Fibroblast of skin of right quadriceps (primary cell): ENCODE results near the gene CSAG1.
"Not testable (repeated sequence)": the region's sequence is repeated elsewhere in the genome, so short reads cannot be mapped to it uniquely, and the experiment has no call there.

ENCODE experiments used
- DNase-seq: peaks from one replicate; pipeline ENCODE4 v3.0.0-alpha.2; 2013

The CSAG1 gene

GRCh38 chrX:152733261-152733975 lies at the start of gene CSAG1, which contains the start of gene MAGEA12:
CSAG1 (minus strand) TSS chrX:152733721; CDS start chrX:152732460, 1,261 bp downstream.
MAGEA12 (plus strand) TSS chrX:152733757; CDS start chrX:152736162, 2,405 bp downstream.
- DNase-seq: no peak

GRCh38 chrX:152769549-152770289 lies 36.2 kb upstream of the CSAG1 start, which contains the start of gene MAGEA6:
MAGEA6 (minus strand) TSS chrX:152769689; CDS start chrX:152767650, 2,039 bp downstream.
- not testable (repeated sequence) for DNase-seq

- DNase-seq: not testable (repeated sequence)
Measured at GRCh38 chrX:152766562-152766961, 33.0 kb upstream of the CSAG1 start.

- not testable (repeated sequence) for DNase-seq
Measured at GRCh38 chrX:152761582-152761981, 28.1 kb upstream of the CSAG1 start.

GRCh38 chrX:152759544-152759943 lies 26.0 kb upstream of the CSAG1 start:
- not testable (repeated sequence) for DNase-seq

- not testable (repeated sequence) for DNase-seq
Measured at GRCh38 chrX:152758918-152759317, 25.4 kb upstream of the CSAG1 start, which contains the start of gene CSAG3. CSAG3 (plus strand) TSS chrX:152759218.

- not testable (repeated sequence) for DNase-seq
Measured at GRCh38 chrX:152754871-152755270, 21.4 kb upstream of the CSAG1 start.

- not testable (repeated sequence) for DNase-seq
Measured at GRCh38 chrX:152753686-152754650, 20.4 kb upstream of the CSAG1 start, which contains the start of gene MAGEA2. MAGEA2 (minus strand) TSS chrX:152753842; CDS start chrX:152751363, 2,479 bp downstream.

GRCh38 chrX:152738560-152738959 lies 5.0 kb upstream of the CSAG1 start:
- no peak for DNase-seq

- not testable (repeated sequence) for DNase-seq
Measured at GRCh38 chrX:152736528-152736927, 3.0 kb upstream of the CSAG1 start.

- DNase-seq: no peak
Measured at GRCh38 chrX:152735860-152736511, 2.5 kb upstream of the CSAG1 start.

GRCh38 chrX:152735101-152735500 lies 1.6 kb upstream of the CSAG1 start:
- no peak for DNase-seq

- not testable (repeated sequence) for DNase-seq
Measured at GRCh38 chrX:152734143-152734858, 780 bp upstream of the CSAG1 start.

- DNase-seq: no peak
Measured at GRCh38 chrX:152725409-152725808, 8.1 kb downstream of the CSAG1 start.

- not testable (repeated sequence) for DNase-seq
Measured at GRCh38 chrX:152713815-152714787, 19.4 kb downstream of the CSAG1 start, which contains the start of gene MAGEA2B. MAGEA2B (plus strand) TSS chrX:152714628; CDS start chrX:152717107, 2,479 bp downstream.

- not testable (repeated sequence) for DNase-seq
Measured at GRCh38 chrX:152713195-152713594, 20.3 kb downstream of the CSAG1 start.

GRCh38 chrX:152709173-152709572 lies 24.3 kb downstream of the CSAG1 start, which contains the start of gene CSAG2:
CSAG2 (minus strand) TSS chrX:152709273; CDS start chrX:152709112, 161 bp downstream.
- not testable (repeated sequence) for DNase-seq

GRCh38 chrX:152706500-152706899 lies 27.0 kb downstream of the CSAG1 start:
- DNase-seq: not testable (repeated sequence)

GRCh38 chrX:152700390-152700789 lies 33.1 kb downstream of the CSAG1 start:
- not testable (repeated sequence) for DNase-seq
